Neuronal stem cell (in vitro differentiated cells): ENCODE data around the gene TTLL8.

Experiments
- DNase-seq: peaks from one replicate; pipeline ENCODE4 v3.0.0-alpha.2; 2013; ENCODE audit warnings: low spot score
- H2AFZ ChIP-seq: one replicate; pipeline ENCODE4 v1.6.1; 2013; ENCODE audit warnings: mild to moderate bottlenecking, low read length, inconsistent platforms
- H2AK5ac ChIP-seq: 2 replicates; pipeline ENCODE4 v1.6.1; 2013; ENCODE audit warnings: low read depth, mild to moderate bottlenecking, inconsistent platforms, low read length, moderate library complexity, mixed read lengths
- H2BK120ac ChIP-seq: 2 replicates; pipeline ENCODE4 v1.6.1; 2013; ENCODE audit warnings: low read depth, mild to moderate bottlenecking, inconsistent platforms, low read length, moderate library complexity, mixed read lengths
- H2BK12ac ChIP-seq: one replicate; pipeline ENCODE4 v1.6.1; 2013; ENCODE audit warnings: low read length, inconsistent platforms
- H2BK15ac ChIP-seq: 2 replicates; pipeline ENCODE4 v1.6.1; 2013; ENCODE audit warnings: mild to moderate bottlenecking, low read length, inconsistent platforms, mixed read lengths
- H2BK5ac ChIP-seq: one replicate; pipeline ENCODE4 v1.6.1; 2013; ENCODE audit warnings: inconsistent platforms, mild to moderate bottlenecking, low read length, moderate library complexity
- H3K14ac ChIP-seq: one replicate; pipeline ENCODE4 v1.6.1; 2013; ENCODE audit warnings: low read length, inconsistent platforms
- H3K18ac ChIP-seq: 2 replicates; pipeline ENCODE4 v1.6.1; 2013; ENCODE audit warnings: low read length, inconsistent platforms
- H3K23ac ChIP-seq: 2 replicates; pipeline ENCODE4 v1.6.1; 2013; ENCODE audit warnings: low read depth, mild to moderate bottlenecking, mixed read lengths, low read length, inconsistent platforms; ENCODE audit not compliant: poor library complexity
- H3K27ac ChIP-seq: replicated peaks from 3 replicates; pipeline ENCODE4 v1.5.1; 2013; ENCODE audit warnings: low read length, inconsistent platforms
- H3K27me3 ChIP-seq, 3 experiments: 2 replicates each; pipeline ENCODE4 v1.6.1; 2013; ENCODE audit warnings: low read length in 3 of 3, mild to moderate bottlenecking in 2 of 3, inconsistent platforms in 1 of 3, low read depth in 1 of 3, mixed read lengths in 1 of 3, moderate library complexity in 1 of 3; ENCODE audit not compliant: control insufficient read depth in 3 of 3, insufficient read depth in 3 of 3
- H3K36me3 ChIP-seq, 2 donors: replicated peaks in 1 of 2; 2 replicates each; pipeline ENCODE4 v1.6.1; 2013; ENCODE audit warnings: low read length in 2 of 2; ENCODE audit not compliant: control insufficient read depth in 2 of 2, insufficient read depth in 2 of 2
- H3K4ac ChIP-seq: 2 replicates; pipeline ENCODE4 v1.6.1; 2013; ENCODE audit warnings: inconsistent platforms, mild to moderate bottlenecking, low read length, moderate library complexity
- H3K4me1 ChIP-seq, 2 donors: 1 replicate in 1 of 2; 2 replicates in 1 of 2; pipeline ENCODE4 v1.6.1; 2013; ENCODE audit warnings: low read length in 2 of 2, low read depth in 1 of 2; ENCODE audit not compliant: control insufficient read depth in 2 of 2, insufficient read depth in 1 of 2
- H3K4me2 ChIP-seq: one replicate; pipeline ENCODE4 v1.6.1; 2013; ENCODE audit warnings: mild to moderate bottlenecking, low read length, inconsistent platforms; ENCODE audit not compliant: insufficient read depth, poor library complexity, severe bottlenecking
- H3K4me3 ChIP-seq, 2 donors: 2 replicates each; pipeline ENCODE4 v1.5.1; 2013; ENCODE audit warnings: low read length in 2 of 2, mild to moderate bottlenecking in 2 of 2, inconsistent platforms in 1 of 2, moderate library complexity in 1 of 2
- H3K79me1 ChIP-seq: one replicate; pipeline ENCODE4 v1.6.1; 2013; ENCODE audit warnings: low read depth, mild to moderate bottlenecking, inconsistent platforms, low read length, moderate library complexity
- H3K9ac ChIP-seq: one replicate; pipeline ENCODE4 v1.6.1; 2013; ENCODE audit warnings: mild to moderate bottlenecking, low read depth, low read length, inconsistent platforms; ENCODE audit not compliant: poor library complexity
- H3K9me3 ChIP-seq, 2 donors: replicated peaks in 1 of 2; 2 replicates each; pipeline versions ENCODE3 to v1.6.1; 2013; ENCODE audit warnings: low read length in 2 of 2, mild to moderate bottlenecking in 2 of 2, inconsistent platforms in 1 of 2, low read depth in 1 of 2, mixed read lengths in 1 of 2, moderate library complexity in 1 of 2; ENCODE audit not compliant: control insufficient read depth in 2 of 2, insufficient read depth in 1 of 2
- H4K8ac ChIP-seq: one replicate; pipeline ENCODE4 v1.6.1; 2013; ENCODE audit warnings: low read depth, mild to moderate bottlenecking, inconsistent platforms, low read length, moderate library complexity
- H4K91ac ChIP-seq: one replicate; pipeline ENCODE4 v1.6.1; 2013; ENCODE audit warnings: low read length, low read depth, mild to moderate bottlenecking, inconsistent platforms; ENCODE audit not compliant: poor library complexity
- WGBS, 2 donors: extraction: QIAGEN DNeasy Blood & Tissue Kit; methylation state at CpG; one replicate each; pipeline ENCODE4 v1.1.7; 2013; ENCODE audit warnings: missing lambda C conversion rate in 2 of 2, mixed read lengths in 1 of 2; ENCODE audit not compliant: insufficient read length in 2 of 2, insufficient replicate concordance in 1 of 2; ENCODE audit errors: extremely low coverage in 2 of 2; 5-methylcytosine and 5-hydroxymethylcytosine counted together

The TTLL8 gene

GRCh38 chr22:50014053-50014501 is 44.0 kb downstream of the TTLL8 start:
- H3K9me3 ChIP-seq, result peaks cover 0 to 3% of the 10 kb centered on the region in 2 donors
- peak overlapping the region; percentile 52 for H3K23ac ChIP-seq
- H3K27me3 ChIP-seq, result peaks cover 13 to 93% (median 69%) of the 10 kb centered on the region in 3 experiments
- H3K79me1 ChIP-seq, result no peaks in the 10 kb centered on the region
- DNase-seq, result no peak
- H4K8ac ChIP-seq, result no peak overlapping the region
- H3K9ac ChIP-seq, result peak overlapping the region; percentile 32
- peaks cover 4 to 10% of the 10 kb centered on the region in 2 donors for H3K4me1 ChIP-seq
- no peak overlapping the region for H4K91ac ChIP-seq
- no peak overlapping the region for H3K4me3 ChIP-seq
- H3K18ac ChIP-seq, result peak overlapping the region; percentile 87
- H3K4ac ChIP-seq, result no peak overlapping the region
- H3K36me3 ChIP-seq, result no peaks in the 10 kb centered on the region
- no peak overlapping the region for H2AK5ac ChIP-seq
- no peak overlapping the region for H2BK15ac ChIP-seq
- no peak overlapping the region for H3K27ac ChIP-seq
- H3K4me2 ChIP-seq, result no peak overlapping the region
- H2BK5ac ChIP-seq, result no peak overlapping the region
- H3K14ac ChIP-seq, result no peak overlapping the region
- H2AFZ ChIP-seq, result no peak overlapping the region
- H2BK12ac ChIP-seq, result no peak overlapping the region
- WGBS, 2 donors, result no CpG with 5 or more reads among the region's 16 CpGs
- H2BK120ac ChIP-seq, result no peak overlapping the region

- WGBS, 2 donors, result no CpG with 5 or more reads among the region's 29 CpGs
- H3K4me1 ChIP-seq, result peaks cover 4 to 10% of the 10 kb centered on the region in 2 donors
- no peak within 1 kb of the TSS for H2BK120ac ChIP-seq
- H3K36me3 ChIP-seq, result no peaks in the 10 kb centered on the region
- no peak within 1 kb of the TSS for H3K4me3 ChIP-seq
- peaks cover 13 to 93% (median 67%) of the 10 kb centered on the region in 3 experiments for H3K27me3 ChIP-seq
- H3K9me3 ChIP-seq, result peaks cover 0 to 3% of the 10 kb centered on the region in 2 donors
- peak within 1 kb of the TSS; percentile 47 for H3K14ac ChIP-seq
- no peak within 1 kb of the TSS for H4K8ac ChIP-seq
- no peak within 1 kb of the TSS for H4K91ac ChIP-seq
- peak within 1 kb of the TSS; percentile 70 for H3K9ac ChIP-seq
- H2AK5ac ChIP-seq, result peak within 1 kb of the TSS; percentile 80
- no peak for DNase-seq
- no peaks in the 10 kb centered on the region for H3K79me1 ChIP-seq
- no peak within 1 kb of the TSS for H2BK5ac ChIP-seq
- H2BK15ac ChIP-seq, result peak within 1 kb of the TSS; percentile 38
- no peak within 1 kb of the TSS for H3K27ac ChIP-seq
- H3K4ac ChIP-seq, result no peak within 1 kb of the TSS
- H2AFZ ChIP-seq, result no peak within 1 kb of the TSS
- H2BK12ac ChIP-seq, result peak within 1 kb of the TSS; percentile 63
- H3K18ac ChIP-seq, result peak within 1 kb of the TSS; percentile 76
- peak within 1 kb of the TSS; percentile 59 for H3K23ac ChIP-seq
- H3K4me2 ChIP-seq, result no peak within 1 kb of the TSS
These were observed 45.6 kb downstream of the TTLL8 start, which contains the start of gene IL17REL for GRCh38 chr22:50012211-50013181. Gene IL17REL, minus strand, starts transcription at chr22:50012765. Its CDS starts 119 bp downstream, at chr22:50012646.

GRCh38 chr22:50011447-50012210 is 46.5 kb downstream of the TTLL8 start:
- Histone ChIP-seq H3K27ac (no peak overlapping the region), H2AK5ac (peak overlapping the region; percentile 58), H3K14ac (peak overlapping the region; percentile 47), H2BK12ac (peak overlapping the region; percentile 63), H3K36me3 (no peaks in the 10 kb centered on the region), H2AFZ (no peak overlapping the region), H3K18ac (peak overlapping the region; percentile 76), H3K27me3 (peaks cover 13 to 90% (median 63%) of the 10 kb centered on the region in 3 experiments), H2BK15ac (peak overlapping the region; percentile 38), H3K4me3 (no peak overlapping the region), H3K9me3 (peaks cover 0 to 3% of the 10 kb centered on the region in 2 donors), H3K4me2 (no peak overlapping the region), H3K4me1 (peaks cover 4 to 10% of the 10 kb centered on the region in 2 donors), H2BK120ac (no peak overlapping the region), H4K91ac (no peak overlapping the region), H3K4ac (no peak overlapping the region), H3K9ac (peak overlapping the region; percentile 70), H2BK5ac (no peak overlapping the region), H4K8ac (no peak overlapping the region), H3K23ac (peak overlapping the region; percentile 59), H3K79me1 (no peaks in the 10 kb centered on the region)
- WGBS, 2 donors, result no CpG with 5 or more reads among the region's 18 CpGs
- no peak for DNase-seq
